GDM1 (cell line): ENCODE data around the gene EDC3.

Source experiments
- DNase-seq: peaks from one replicate; lab custom pipeline; 2025; lab: John Stamatoyannopoulos, UW

The EDC3 gene

GRCh38 chr15:74624020-74624602 is 71.7 kb downstream of the EDC3 start:
- DNase-seq = no peak

DNA sequence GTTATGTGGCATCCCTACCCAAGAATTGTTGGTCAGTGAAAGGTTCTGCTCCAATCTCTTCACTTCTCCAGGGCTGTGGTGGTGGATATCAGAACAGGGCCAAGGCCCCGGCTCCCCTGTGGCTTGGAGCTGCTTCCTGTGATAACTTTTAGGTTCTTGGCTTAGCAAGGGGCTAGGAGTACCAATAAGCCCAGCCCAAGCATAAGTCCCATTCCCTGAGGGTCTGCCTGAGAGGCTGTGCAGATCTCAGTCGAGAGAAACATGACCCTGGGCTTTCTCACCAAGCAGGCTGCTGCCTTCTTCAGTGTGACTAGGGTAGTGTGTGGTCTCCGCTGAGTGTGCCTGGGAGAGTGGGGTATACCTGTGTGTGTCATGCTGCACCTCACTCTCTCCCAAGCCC is 73.1 kb downstream of the EDC3 start:
- DNase-seq = no peak

DNA sequence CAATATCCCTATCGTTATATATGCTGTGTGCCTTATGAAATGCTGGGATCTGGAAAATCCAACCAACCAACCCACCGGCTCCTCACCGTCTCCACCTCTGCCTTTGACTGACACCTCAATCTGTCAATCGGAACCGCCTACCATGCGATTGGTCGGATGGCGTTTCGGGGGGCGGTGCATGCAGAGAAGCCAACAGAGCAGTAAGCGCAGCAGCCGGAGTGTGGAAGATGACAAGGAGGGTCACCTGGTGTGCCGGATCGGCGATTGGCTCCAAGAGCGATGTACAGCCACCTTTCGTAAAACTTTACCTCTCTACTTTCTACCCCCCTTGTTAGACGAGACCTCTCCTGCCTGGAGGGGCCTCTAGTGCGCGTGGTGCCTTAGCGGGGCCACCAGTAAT is 73.9 kb downstream of the EDC3 start:
- DNase-seq = no peak

GRCh38 chr15:74621546-74621920 is 74.3 kb downstream of the EDC3 start:
- DNase-seq = no peak

- peak; percentile 38 for DNase-seq
These were observed 74.9 kb downstream of the EDC3 start for GRCh38 chr15:74620636-74621545.

DNA sequence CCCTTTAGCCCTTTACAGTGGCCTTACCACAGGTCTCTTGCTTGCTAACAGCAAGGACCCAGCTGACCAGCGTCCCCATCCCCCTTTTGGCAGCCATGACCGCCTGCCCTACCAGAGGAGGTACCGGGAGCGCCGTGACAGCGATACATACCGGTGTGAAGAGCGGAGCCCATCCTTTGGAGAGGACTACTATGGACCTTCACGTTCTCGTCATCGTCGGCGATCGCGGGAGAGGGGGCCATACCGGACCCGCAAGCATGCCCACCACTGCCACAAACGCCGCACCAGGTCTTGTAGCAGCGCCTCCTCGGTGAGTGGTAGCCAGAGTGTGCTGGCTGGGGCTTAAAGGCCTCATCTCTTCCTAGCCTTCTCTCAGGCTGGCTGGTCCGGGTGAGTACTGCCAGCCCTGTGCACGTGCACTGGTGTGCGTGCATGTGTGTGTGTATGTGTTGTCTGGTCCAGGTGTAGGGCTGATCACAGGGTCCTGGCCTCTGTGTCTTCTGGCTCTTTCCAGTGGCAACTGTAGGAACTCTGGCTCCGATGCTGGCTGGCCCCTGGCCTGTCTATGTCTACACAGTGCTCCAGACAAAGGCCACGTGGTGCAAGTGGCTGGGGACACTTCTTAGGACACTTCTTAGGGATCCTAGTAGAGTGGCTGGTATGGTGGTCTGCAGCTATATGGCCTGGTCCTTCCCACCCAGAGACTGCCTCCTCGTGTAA is 75.7 kb downstream of the EDC3 start:
- no peak for DNase-seq

DNA sequence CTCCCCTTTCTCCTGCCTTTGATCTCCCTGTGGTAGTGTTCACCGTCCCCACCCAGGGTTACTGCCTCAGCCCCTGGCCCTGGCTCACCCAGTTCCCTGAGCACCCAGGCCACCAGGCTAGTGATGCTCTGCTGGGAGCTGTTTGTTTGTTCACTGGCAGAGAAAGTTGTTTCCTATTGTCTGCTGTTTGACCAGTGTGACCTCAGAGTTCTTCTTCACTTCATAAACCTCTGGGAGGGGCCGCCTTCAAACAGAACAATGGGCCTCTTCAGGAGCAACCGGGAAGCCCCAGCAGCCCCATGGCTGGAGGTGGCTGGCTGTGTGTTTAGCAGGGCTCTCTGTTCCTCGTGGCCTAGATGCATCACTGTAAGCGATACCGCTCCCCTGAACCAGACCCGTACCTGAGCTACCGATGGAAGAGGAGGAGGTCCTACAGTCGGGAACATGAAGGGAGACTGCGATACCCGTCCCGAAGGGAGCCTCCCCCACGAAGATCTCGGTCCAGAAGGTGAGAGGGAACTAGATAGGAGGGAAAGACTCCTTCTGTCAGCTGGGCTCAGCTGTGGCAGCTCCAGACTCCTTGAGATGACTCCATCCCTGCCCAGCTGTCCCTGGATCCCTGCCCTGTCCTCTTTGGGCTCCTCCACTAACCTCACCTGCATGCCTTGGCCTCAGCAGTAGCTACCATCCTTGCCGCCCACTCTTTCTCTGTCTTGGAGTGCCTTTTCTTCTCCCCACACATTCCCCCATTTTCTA is 76.8 kb downstream of the EDC3 start:
- no peak for DNase-seq

DNA sequence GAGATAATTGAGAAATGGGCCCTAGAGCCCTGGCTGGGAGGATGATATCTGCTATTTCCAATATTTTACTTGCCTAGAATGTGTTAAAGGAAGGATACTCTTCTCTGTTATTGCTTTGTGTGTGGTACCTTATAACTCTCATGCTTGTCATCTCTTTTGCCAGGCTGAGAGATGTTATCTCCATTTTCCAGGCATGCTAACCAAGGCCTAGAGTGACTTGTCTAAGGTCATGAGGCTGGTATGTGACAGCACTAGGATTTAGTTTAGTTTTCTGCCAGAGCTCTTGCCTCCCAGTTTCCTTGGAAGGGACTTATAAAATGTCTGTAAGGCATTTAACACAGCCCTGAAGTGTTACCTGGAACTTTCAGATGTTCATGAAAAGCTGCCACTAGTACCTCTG is 78.8 kb downstream of the EDC3 start:
- no peak for DNase-seq

DNA sequence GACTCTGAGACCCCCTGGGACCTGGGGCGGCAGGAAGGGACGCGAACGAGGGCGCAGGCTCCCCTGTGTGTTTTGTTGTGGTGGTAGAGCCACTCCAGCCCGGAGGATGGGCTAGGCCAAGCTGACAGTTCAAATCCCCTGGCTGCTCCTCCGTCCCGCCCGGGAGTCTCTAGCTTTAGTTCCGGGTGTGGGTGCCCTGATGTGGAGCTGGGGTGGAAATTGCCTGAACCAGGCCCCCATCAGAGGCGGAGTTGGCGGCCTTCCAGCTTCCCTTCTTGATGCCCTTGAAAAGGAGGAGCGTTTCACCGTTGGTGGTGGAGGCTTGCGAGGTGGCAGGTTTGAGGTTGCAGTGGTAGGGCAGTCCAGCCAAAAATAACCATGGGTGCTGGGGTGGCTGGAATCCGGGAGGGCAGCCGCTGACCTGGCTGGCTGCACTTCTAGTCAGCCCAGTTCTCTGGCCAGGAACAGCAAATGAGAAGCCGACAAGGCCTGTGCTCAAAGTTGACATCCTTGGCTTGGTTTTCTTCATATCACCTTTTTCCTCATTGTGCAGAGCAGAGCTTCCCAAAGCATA is 79.4 kb downstream of the EDC3 start:
- DNase-seq = peak; percentile 30

DNA sequence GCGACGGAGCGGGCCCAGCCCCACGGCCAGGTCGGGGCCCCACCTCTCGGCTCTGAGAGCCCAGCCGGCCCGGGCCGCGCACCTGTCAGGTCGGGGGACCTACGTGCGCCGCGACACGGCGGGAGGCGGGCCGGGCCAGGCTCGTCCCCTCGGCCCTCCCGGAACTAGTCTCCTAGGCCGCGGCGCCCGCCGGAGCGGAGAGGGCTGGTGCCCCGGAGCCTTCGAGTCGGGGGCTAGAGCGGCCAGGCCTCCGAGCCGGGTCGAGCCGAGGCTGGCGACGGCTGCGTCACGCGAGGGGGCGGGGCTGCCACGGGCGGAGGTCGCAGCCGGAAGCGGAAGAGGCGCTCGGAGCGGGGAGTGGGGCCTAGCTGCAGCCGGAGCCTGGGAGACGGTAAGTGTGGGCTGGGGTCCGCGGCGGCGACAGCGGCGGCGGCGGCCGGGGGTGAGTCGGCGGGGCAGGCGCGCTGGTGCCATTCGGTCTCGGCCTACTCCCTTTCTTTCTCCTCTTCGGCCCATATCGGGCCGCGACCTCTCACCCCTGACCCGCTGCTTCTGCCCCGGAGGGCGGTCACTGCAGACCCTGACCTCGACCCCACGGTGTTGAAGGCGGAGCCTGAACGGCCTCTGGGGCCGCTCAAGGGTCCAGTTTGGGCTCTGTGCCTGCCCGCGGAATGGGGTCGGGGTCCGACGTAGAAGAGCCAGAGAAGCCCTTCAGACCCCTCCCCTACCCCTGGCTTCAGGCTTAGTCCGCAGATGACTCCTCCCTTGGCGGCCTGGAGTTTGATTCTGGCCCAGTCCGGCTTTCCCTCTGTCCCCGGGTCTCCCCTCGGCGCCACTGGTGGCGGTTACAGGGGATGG is 80.1 kb downstream of the EDC3 start, which contains the start of gene CLK3:
CLK3 (plus strand) TSS at position 329 of the 858 bp plus-strand sequence. CDS start 3,361 bp downstream, outside the sequence.
- DNase-seq = peak; percentile 95

DNA sequence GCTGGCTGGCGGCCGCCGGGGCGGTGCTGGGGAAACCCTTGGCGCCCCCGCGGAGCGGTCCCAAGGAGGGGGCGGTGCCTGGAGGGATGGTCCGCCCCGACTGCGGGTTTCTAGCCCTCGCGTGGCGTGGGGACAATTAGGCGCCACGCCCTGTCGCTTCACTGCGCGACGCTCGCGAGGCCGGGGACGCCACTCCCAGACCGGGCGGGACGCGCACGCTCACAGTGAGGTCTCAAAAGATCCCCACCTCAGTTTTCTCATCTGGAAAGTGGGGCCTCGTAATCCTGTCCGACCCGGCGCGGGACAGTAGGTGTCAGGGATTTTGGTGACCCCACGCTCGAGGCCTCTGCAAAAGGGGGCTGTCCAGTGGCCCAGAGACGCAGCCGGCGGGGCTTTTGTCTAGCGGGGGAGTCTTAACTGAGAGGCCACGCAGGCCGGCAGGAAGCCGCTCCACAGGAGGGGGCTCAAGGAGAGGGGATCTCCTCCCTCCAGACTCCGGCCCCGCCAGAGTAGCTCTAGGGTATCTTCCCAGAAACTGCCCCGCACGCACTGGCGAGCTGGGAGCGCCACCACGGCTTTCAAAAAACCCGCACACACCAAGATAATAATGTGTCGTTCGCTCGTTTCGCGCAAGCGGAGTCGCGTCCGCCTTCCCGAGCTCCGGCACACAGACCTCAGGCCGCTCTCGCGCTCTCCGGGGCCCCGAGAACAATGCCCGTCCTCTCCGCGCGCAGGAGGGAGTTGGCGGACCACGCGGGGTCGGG is 80.9 kb downstream of the EDC3 start:
- peak; percentile 79 for DNase-seq

DNA sequence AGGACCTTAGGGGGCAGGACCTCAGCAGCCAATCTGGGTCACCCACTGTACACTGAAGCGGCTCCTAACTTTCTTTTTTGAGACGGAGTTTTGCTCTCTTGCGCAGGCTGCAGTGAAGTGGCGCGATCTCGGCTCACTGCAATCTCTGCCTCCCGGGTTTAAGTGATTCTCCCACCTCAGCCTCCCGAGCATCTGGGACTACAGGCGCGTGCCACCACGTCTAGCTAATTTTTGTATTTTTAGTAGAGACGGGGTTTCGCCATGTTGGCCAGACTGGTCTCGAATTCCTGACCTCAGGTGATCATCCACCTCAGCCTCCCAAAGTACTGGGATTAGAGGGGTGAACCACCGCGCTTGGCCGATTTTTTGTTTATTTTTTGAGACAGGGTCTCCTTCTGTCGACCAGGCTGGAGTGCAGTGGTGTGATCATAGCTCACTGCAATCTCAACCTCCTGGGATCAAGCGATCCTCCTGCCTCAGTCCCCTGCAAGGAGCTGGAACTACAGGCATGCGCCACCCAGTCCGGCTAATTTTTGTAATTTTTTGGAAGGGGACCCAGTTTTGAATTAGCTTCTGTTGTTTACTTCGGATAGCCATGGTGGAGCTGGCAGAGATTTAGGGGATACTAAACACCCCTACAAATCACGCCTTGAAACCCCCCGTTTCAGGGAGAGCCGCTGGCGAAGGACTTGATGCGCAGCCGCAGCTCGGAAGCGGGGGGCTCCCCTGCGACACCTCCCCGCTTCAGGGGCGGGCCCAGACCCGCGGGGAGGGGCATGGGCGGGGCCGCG is 81.7 kb downstream of the EDC3 start:
- DNase-seq = no peak

DNA sequence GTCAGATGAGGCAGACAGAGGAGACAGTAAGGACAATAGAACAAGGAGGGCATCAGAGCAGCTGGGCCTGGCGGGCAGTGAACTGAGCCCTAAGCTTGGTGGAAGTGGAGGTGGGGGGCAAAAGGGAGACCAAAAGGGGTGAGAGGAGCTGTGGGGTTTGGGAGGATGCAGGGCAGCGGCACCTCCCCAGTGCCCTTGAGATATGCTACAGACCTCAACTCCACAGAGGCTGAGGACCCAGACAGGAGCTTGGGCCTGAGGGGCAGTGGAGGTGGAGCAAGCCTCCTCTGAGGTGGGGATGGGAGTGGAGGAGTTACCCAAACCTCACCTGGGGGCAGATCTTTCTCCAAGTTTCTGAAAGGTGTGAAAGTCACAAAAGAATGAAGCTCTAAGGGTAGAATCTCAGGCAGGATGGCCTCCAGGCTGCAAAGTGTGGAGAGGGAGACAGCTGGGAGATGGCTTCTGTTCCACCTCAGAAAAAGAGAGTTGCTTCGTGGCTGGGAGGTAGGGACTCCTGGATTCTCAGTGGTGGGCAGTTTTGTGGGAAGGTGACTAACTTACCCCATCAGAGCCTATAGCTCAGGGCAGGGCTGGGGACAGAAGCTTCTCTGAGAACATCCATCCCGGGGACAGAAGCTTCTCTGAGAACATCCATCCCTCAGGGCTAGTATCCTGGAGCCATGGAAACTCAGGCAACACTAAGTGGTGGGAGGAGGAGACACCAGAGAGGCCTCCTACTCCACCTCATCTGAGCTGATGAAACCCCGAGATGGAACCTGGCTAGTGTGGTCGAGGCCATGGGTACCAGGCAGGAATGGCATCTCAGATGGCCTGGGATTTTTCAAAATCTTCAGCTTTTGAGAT is 82.5 kb downstream of the EDC3 start:
- no peak for DNase-seq

DNA sequence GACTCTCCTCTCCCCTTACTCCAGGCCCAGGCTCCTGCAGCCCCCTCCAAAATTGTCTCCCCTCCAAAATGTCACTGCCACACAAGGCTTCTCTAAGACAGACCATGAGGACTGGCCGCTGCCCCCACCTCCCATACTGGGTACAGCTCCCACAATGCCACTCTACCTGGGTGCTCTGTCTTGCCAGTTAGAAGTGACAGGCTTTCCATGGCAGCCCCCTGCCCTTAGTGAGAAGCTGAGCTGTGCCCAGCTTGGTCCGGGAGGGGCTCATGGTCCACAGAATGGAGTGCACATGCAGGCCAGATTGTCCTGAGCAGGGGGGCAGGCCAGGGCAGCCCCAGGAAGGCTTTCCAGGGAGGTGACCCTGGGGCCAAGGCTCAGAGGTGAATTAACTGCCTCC is 83.1 kb downstream of the EDC3 start:
- DNase-seq = no peak

- no peak for DNase-seq
These were observed 84.0 kb downstream of the EDC3 start for GRCh38 chr15:74611834-74612233.

GRCh38 chr15:74611341-74611740 is 84.5 kb downstream of the EDC3 start:
- DNase-seq = no peak

DNA sequence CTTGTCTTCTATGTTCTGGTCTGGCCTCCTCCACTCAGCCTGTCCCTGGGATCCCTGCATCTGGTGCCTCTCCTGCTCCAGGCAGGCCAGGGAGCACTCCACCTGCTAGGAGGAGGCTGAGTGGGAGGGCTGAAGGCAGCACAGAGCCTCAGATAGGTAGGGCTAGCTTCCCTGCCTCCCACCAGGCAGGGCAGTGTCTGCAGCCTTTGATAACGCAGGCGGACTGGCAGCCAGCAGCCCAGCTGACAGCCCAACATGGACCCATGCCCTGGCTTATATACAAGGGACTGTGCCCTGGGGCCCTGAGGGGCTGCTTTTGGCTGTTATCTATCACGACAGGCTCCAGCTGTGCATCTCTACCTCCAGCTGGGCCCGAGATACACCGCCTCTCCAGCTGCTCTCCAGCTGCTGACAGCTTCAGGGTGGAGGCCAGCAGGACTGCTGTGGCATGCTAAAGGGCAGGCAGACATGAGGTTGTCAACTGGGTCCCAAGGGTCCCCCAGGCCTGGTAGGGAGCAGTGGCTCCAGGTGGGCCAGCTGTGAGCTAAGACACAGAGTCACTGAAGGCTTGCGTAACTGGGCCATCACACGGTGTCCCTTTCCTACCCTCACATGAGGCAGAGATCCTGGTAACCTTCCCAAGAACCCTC is 85.4 kb downstream of the EDC3 start:
- no peak for DNase-seq

GRCh38 chr15:74609938-74610301 is 85.9 kb downstream of the EDC3 start:
- no peak for DNase-seq
